Measurements from ENCODE around the gene SMURF2. TPM values are rescaled to one million over a fixed set of nuclear protein-coding genes. Genes with fewer than 3 reads are reported as not detected.

SMURF2 gene
- total RNA-seq, 4 donors from 2014 or later = 18.2 to 28.0 (median 21.3) TPM

- Histone ChIP-seq H3K9me3 (no peaks in the 10 kb centered on the region), H3K36me3 (peaks cover 0 to 46% (median 0%) of the 10 kb centered on the region in 3 donors), H3K4me1 (peaks cover 0 to 16% (median 3%) of the 10 kb centered on the region in 4 donors), H3K27me3 (no peaks in the 10 kb centered on the region), H3K27ac (no peak overlapping the region), H3K4me3 (no peak overlapping the region)
- TF ChIP-seq POLR2A (IDR thresholded peaks at IDR 0.05) (no peak), EP300 (IDR thresholded peaks at IDR 0.05) (no peak)
- TF ChIP-seq, protein P1, sequence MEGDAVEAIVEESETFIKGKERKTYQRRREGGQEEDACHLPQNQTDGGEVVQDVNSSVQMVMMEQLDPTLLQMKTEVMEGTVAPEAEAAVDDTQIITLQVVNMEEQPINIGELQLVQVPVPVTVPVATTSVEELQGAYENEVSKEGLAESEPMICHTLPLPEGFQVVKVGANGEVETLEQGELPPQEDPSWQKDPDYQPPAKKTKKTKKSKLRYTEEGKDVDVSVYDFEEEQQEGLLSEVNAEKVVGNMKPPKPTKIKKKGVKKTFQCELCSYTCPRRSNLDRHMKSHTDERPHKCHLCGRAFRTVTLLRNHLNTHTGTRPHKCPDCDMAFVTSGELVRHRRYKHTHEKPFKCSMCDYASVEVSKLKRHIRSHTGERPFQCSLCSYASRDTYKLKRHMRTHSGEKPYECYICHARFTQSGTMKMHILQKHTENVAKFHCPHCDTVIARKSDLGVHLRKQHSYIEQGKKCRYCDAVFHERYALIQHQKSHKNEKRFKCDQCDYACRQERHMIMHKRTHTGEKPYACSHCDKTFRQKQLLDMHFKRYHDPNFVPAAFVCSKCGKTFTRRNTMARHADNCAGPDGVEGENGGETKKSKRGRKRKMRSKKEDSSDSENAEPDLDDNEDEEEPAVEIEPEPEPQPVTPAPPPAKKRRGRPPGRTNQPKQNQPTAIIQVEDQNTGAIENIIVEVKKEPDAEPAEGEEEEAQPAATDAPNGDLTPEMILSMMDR (IDR thresholded peaks at IDR 0.05) = no peak
- DNase-seq (ENCODE audit: low spot score in 2 of 2) = no peak
- WGBS, 2 donors = 85 to 88% methylated on average over 10 of the region's 10 CpGs
These were observed 114.8 kb downstream of the SMURF2 start for GRCh38 chr17:64547319-64547718.

DNA sequence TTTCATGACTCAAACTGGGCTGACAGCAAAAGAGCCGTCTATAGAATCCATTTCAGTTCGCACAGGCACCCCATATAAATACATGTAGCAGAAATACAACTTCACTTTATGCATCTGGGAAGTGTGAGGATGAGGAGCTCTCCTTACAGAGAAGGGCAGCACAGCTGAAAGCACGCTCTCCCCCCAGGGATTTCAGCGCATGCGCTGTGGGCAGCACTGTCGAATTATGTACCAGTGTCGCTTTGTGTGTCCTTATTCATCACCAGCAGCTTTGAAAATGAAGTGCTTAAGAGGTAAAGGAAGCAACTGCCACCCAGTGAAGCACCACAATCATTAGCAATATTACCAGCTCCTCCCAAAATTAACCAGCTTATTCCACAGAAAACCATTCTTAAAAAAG is 115.4 kb downstream of the SMURF2 start:
- H3K36me3 ChIP-seq = peaks cover 0 to 50% (median 0%) of the 10 kb centered on the region in 3 donors
- H3K9me3 ChIP-seq = no peaks in the 10 kb centered on the region
- no peak overlapping the region for H3K4me3 ChIP-seq
- no peak for DNase-seq (ENCODE audit: low spot score in 2 of 2)
- H3K27me3 ChIP-seq = no peaks in the 10 kb centered on the region
- 86 to 87% methylated on average over 7 of the region's 7 CpGs for whole genome bisulfite sequencing, 2 donors
- TF ChIP-seq, protein P1 (IDR thresholded peaks at IDR 0.05) = no peak
- TF ChIP-seq EP300 (IDR thresholded peaks at IDR 0.05) (no peak), POLR2A (IDR thresholded peaks at IDR 0.05) (no peak)
- H3K27ac ChIP-seq = no peak overlapping the region
- peaks cover 0 to 10% (median 3%) of the 10 kb centered on the region in 4 donors for H3K4me1 ChIP-seq

DNA sequence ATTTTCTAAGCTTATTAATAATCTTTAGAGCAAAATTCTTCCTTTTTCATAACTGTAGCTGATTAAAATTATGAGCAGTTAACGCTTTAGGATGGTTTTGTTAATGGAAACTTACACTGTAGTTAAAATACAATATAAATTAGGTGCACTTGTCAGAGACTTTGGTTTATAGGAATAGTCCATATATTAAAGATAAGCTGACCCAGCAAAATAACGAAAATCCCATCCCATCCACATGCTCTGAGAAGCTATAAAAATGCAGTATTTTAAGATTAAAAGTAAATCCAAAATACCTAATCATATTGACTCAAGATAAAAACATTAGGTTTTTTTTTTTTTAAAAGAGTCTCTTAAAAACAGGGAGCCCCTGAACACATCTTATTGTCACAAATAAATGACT is 117.4 kb downstream of the SMURF2 start:
- WGBS, 2 donors = 92 to 95% methylated on average over 2 of the region's 2 CpGs
- DNase-seq (ENCODE audit: low spot score in 2 of 2) = no peak
- Histone ChIP-seq H3K36me3 (peaks cover 0 to 68% (median 0%) of the 10 kb centered on the region in 3 donors), H3K4me3 (no peak overlapping the region), H3K27me3 (no peaks in the 10 kb centered on the region), H3K9me3 (no peaks in the 10 kb centered on the region), H3K4me1 (no peaks in the 10 kb centered on the region), H3K27ac (no peak overlapping the region)
- no peak for TF ChIP-seq POLR2A (IDR thresholded peaks at IDR 0.05)
- TF ChIP-seq, protein P1 (IDR thresholded peaks at IDR 0.05) = no peak
- TF ChIP-seq EP300 (IDR thresholded peaks at IDR 0.05) = no peak

DNA sequence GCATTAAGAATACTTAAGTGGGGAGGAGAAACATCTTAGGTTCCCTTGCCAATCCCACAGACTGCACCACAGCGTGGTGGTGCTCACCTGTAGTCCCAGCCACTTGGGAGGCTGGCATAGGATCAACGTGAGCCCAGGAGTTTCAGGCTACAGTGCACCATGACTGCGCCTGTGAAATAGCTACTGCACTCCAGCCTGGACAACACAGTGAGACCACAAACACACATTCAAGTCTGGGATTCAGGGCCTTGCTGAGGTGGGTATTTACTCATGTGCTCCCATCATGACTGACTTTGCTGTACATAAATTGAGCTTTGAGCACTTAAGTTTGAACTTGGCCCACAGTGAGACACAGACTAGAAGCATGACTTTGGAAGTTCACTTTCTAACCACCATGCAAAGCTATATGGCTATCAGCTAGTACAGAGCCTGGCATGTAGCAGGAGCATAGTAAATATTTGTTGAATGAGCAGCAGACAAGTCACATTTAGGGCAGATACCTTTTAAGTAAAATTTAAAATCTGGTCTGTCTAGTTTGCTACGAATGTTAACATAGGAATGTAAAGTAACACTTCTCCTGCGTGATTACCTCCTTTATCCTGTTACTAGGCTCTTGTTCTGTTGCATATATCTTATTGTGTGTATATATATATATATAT is 121.9 kb downstream of the SMURF2 start:
- 92 to 97% methylated on average over 5 of the region's 5 CpGs for WGBS, 2 donors
- Histone ChIP-seq H3K4me3 (no peak overlapping the region), H3K36me3 (peaks cover 0 to 81% (median 5%) of the 10 kb centered on the region in 3 donors), H3K27me3 (no peaks in the 10 kb centered on the region), H3K4me1 (no peaks in the 10 kb centered on the region), H3K9me3 (no peaks in the 10 kb centered on the region), H3K27ac (no peak overlapping the region)
- TF ChIP-seq POLR2A (IDR thresholded peaks at IDR 0.05) = no peak
- TF ChIP-seq EP300 (IDR thresholded peaks at IDR 0.05) = no peak
- TF ChIP-seq, protein P1 (IDR thresholded peaks at IDR 0.05) = no peak
- DNase-seq (ENCODE audit: low spot score in 2 of 2) = no peak

DNA sequence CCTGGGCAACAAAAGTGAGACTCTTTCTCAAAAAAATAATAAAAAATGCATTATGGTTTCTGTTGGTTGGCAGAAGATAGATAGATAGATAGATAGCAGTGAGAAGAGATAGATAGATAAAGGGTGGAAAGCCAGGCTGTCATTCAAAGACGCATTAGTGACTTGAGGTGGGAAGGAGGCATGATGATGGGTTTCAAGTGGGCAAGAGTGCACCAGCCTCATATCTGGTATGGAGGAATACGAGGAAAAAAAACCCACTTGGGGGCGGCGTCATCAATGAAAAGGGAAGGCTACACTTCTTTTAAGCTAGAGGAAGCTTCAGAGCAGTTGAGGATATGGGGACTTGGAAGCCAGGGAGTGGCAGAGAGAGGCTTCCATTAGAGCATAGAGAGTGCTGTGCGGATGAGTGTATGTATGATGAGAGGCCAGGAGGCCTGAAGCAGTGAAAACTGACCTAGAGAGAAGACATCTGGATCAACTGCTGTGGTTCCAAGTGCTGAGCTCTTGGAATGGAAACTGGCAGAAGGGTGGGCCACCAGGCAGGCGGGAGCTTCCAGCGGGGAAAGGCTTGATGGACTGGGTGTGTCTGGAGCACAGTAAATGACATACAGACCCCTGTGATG is 123.5 kb downstream of the SMURF2 start:
- no peaks in the 10 kb centered on the region for H3K27me3 ChIP-seq
- no peak overlapping the region for H3K4me3 ChIP-seq
- WGBS, 2 donors = 77 to 85% methylated on average over 7 of the region's 7 CpGs
- no peaks in the 10 kb centered on the region for H3K9me3 ChIP-seq
- no peak overlapping the region for H3K27ac ChIP-seq
- no peak for DNase-seq (ENCODE audit: low spot score in 2 of 2)
- no peaks in the 10 kb centered on the region for H3K4me1 ChIP-seq
- TF ChIP-seq EP300 (IDR thresholded peaks at IDR 0.05) (no peak), POLR2A (IDR thresholded peaks at IDR 0.05) (no peak)
- TF ChIP-seq, protein P1 (IDR thresholded peaks at IDR 0.05) = no peak
- H3K36me3 ChIP-seq = peaks cover 0 to 87% (median 6%) of the 10 kb centered on the region in 3 donors
